Gastrocnemius medialis (tissue), 4 donors: ENCODE data around the gene GTF3C4.

Experiments
- CTCF ChIP-seq, 5 experiments: fragments of 450-650 bp in 3 of 5; fragments of 200-600 bp in 2 of 5; sonication (generic) in 2 of 5; IDR thresholded peaks in 4 of 5; conservative IDR thresholded peaks in 1 of 5; 1 replicate in 4 of 5; 2 replicates in 1 of 5; pipeline ENCODE4 v1.5.1; 2016 to 2019; ENCODE audit warnings: antibody characterized with exemption in 5 of 5, mild to moderate bottlenecking in 3 of 5, moderate library complexity in 3 of 5
- POLR2A ChIP-seq, 2 donors: fragments of 450-650 bp; IDR thresholded peaks; one replicate each; pipeline ENCODE4 v1.6.1; 2017; ENCODE audit warnings: antibody characterized with exemption in 2 of 2, mild to moderate bottlenecking in 2 of 2, moderate library complexity in 2 of 2

- TF ChIP-seq CTCF (IDR thresholded peaks at IDR 0.05 in 4 of 5, conservative IDR thresholded peaks at IDR 0.05 in 1 of 5) (no peak), POLR2A (IDR thresholded peaks at IDR 0.05) (no peak)
Observed at GRCh38 chr9:132639322-132639721, 30.9 kb upstream of the GTF3C4 start.
